A549 treated with Mapracorat at 1 μM for 4 hours (cell line): Measurements from ENCODE around the gene GSPT1. TPM values are rescaled to one million over a fixed set of nuclear protein-coding genes. Genes with fewer than 3 reads are reported as not detected.

Experiments used
- total RNA-seq: library from RNA; stranded (reverse); fragments of 200-300 nt; extraction: Qiagen RNA extraction; gene quantifications from 5 replicates; pipeline ENCODE4 v1.2.3, GENCODE V29; 2022

The GSPT1 gene
- total RNA-seq, result 175 to 222 TPM (median 179 TPM) in 5 replicates

GRCh38 chr16:11915644-11916523 lies at the start of gene GSPT1:
Gene GSPT1, minus strand, starts transcription at chr16:11915956. Its CDS starts 236 bp downstream, at chr16:11915720.

GRCh38 chr16:11964761-11965551 lies 49.2 kb upstream of the GSPT1 start, which contains the start of gene TNFRSF17:
Gene TNFRSF17, plus strand, starts transcription at chr16:11965210. Its CDS starts 115 bp downstream, at chr16:11965325.

GRCh38 chr16:11941945-11942344 lies 26.2 kb upstream of the GSPT1 start, which contains the start of gene NPIPB2:
Gene NPIPB2, minus strand, starts transcription at chr16:11942045. Its CDS starts 0 bp downstream, at chr16:11942045.

GRCh38 chr16:11851294-11852091 lies 64.3 kb downstream of the GSPT1 start, which contains the start of gene RSL1D1:
Gene RSL1D1, minus strand, starts transcription at chr16:11851542. Its CDS starts 30 bp downstream, at chr16:11851512.

Other genes with a start within 250 kb of the GSPT1 start
- gene SNN, start 247.5 kb downstream of the GSPT1 start, total RNA-seq, result 14.7 to 19.4 TPM (median 18.1 TPM) in 5 replicates
- gene TXNDC11, start 173.1 kb downstream of the GSPT1 start, total RNA-seq, result 38.7 to 44.1 TPM (median 42.1 TPM) in 5 replicates
- gene ZC3H7A, start 118.7 kb downstream of the GSPT1 start, total RNA-seq, result 24.7 to 33.2 TPM (median 27.4 TPM) in 5 replicates
- gene RSL1D1, start 64.4 kb downstream of the GSPT1 start, total RNA-seq, result 209 to 273 TPM (median 227 TPM) in 5 replicates
- gene NPIPB2, start 26.1 kb upstream of the GSPT1 start, total RNA-seq, result 1.0 to 4.7 TPM (median 3.0 TPM) in 5 replicates
- gene TNFRSF17, start 49.3 kb upstream of the GSPT1 start, total RNA-seq, result not detected in 5 replicates
- gene SNX29, start 60.8 kb upstream of the GSPT1 start, total RNA-seq, result 2.1 to 2.8 TPM (median 2.6 TPM) in 5 replicates